Loucy (cell line): ENCODE results near the gene CHIT1.
"Not testable (repeated sequence)": the region's sequence is repeated elsewhere in the genome, so short reads cannot be mapped to it uniquely, and the experiment has no call there.

ENCODE experiments used
- EZH2phosphoT487 ChIP-seq: fragments of 200-600 bp; IDR thresholded peaks from 2 replicates; pipeline ENCODE4 v1.6.1; 2018; ENCODE audit warnings: antibody characterized with exemption, mild to moderate bottlenecking, moderate library complexity, borderline replicate concordance
- TF ChIP-seq, protein P1 (sequence below): fragments of 200-600 bp; sonication (generic); conservative IDR thresholded peaks from 2 replicates; pipeline ENCODE4 v1.5.1; 2014; ENCODE audit warnings: mild to moderate bottlenecking, antibody characterized with exemption, low read length

DNA sequence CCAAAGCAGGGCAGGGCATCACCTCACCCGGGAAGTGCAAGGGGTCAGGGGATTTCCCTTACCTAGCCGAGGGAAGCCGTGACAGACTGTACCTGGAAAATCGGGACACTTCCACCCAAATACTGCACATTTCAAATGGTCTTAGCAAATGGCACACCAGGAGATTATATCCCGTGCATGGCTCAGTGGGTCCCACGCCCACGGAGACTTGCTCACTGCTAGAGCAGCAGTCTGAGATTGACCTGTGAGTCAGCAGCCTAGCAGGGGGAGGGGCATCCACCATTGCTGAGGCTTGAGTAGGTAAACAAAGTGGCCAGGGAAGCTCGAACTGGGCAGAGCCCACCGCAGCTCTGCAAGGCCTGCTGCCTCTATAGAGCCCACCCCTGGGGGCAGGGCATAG is 27.2 kb upstream of the CHIT1 start:
- TF ChIP-seq, protein P1, sequence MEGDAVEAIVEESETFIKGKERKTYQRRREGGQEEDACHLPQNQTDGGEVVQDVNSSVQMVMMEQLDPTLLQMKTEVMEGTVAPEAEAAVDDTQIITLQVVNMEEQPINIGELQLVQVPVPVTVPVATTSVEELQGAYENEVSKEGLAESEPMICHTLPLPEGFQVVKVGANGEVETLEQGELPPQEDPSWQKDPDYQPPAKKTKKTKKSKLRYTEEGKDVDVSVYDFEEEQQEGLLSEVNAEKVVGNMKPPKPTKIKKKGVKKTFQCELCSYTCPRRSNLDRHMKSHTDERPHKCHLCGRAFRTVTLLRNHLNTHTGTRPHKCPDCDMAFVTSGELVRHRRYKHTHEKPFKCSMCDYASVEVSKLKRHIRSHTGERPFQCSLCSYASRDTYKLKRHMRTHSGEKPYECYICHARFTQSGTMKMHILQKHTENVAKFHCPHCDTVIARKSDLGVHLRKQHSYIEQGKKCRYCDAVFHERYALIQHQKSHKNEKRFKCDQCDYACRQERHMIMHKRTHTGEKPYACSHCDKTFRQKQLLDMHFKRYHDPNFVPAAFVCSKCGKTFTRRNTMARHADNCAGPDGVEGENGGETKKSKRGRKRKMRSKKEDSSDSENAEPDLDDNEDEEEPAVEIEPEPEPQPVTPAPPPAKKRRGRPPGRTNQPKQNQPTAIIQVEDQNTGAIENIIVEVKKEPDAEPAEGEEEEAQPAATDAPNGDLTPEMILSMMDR = not testable (repeated sequence)
- TF ChIP-seq EZH2phosphoT487 = not testable (repeated sequence)
